22Rv1 (cell line): ENCODE results near the gene MAP3K3.

Experiments used
- CTCF ChIP-seq: fragments of 450-650 bp; IDR thresholded peaks from 2 replicates; pipeline ENCODE4 v1.5.1; 2017; ENCODE audit warnings: mild to moderate bottlenecking
- ZFX ChIP-seq: fragments of 450-650 bp; IDR thresholded peaks from 2 replicates; pipeline ENCODE4 v1.6.1; 2017; ENCODE audit warnings: antibody characterized with exemption, borderline replicate concordance

DNA sequence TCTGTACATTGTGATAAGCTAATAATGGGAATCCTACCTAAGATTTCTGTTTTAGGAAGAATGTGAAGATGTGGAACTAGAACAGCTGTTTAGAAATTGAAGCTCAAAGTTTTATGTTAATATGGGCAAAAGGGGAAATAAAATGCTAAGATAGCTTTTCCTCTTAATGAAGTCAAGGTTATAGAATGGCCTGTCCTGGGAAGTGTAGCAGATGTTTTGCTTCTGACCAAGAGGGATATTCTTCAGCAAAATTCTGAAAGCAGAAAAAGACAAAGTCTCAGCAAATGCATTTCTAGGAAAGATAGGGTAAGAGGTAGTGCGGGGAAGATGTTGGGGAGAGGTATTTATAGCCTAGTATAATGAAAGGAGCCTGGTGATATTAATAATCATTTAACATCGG lies 13.1 kb downstream of the MAP3K3 start:
- no peak for TF ChIP-seq CTCF
- no peak for TF ChIP-seq ZFX
